GM23338 (cell line): ENCODE results near the gene EXOC4. TPM values are rescaled to one million over a fixed set of nuclear protein-coding genes. Genes with fewer than 3 reads are reported as not detected.

ENCODE experiments used
- ATAC-seq: fragments of 200-7000 bp; cut with Tn5 transposase; 3 replicates; pipeline ENCODE4 v1.9.1; 2020
- DNase-seq: peaks from one replicate; pipeline ENCODE4 v3.0.0-alpha.2; 2015; ENCODE audit warnings: low spot score
- H2AFZ ChIP-seq: fragments of 200-600 bp; sonication (generic); 2 replicates; pipeline ENCODE4 v1.8.0; 2016; ENCODE audit warnings: antibody characterized with exemption, mild to moderate bottlenecking, moderate library complexity
- H3F3A ChIP-seq: fragments of 200-600 bp; sonication (generic); replicated peaks from 2 replicates; pipeline ENCODE4 v1.8.0; 2017; ENCODE audit warnings: antibody characterized with exemption, mixed run types, low read depth
- H3K27ac ChIP-seq: fragments of 200-600 bp; sonication (generic); 2 replicates; pipeline ENCODE4 v1.6.1; 2016; ENCODE audit warnings: low read depth
- H3K27me3 ChIP-seq: fragments of 200-600 bp; sonication (generic); 2 replicates; pipeline ENCODE4 v1.8.0; 2016; ENCODE audit warnings: mild to moderate bottlenecking, mixed run types, moderate library complexity; ENCODE audit not compliant: insufficient read depth
- H3K36me3 ChIP-seq: fragments of 200-600 bp; sonication (generic); 2 replicates; pipeline ENCODE4 v1.8.0; 2016; ENCODE audit warnings: mild to moderate bottlenecking; ENCODE audit not compliant: insufficient read depth
- H3K4me1 ChIP-seq: fragments of 200-600 bp; sonication (generic); 2 replicates; pipeline ENCODE4 v1.8.0; 2016; ENCODE audit warnings: mild to moderate bottlenecking, moderate library complexity; ENCODE audit not compliant: insufficient read depth
- H3K4me2 ChIP-seq: fragments of 200-600 bp; sonication (generic); 2 replicates; pipeline ENCODE4 v1.7.1; 2017; ENCODE audit warnings: mixed run types
- H3K4me3 ChIP-seq: fragments of 200-600 bp; sonication (generic); 2 replicates; pipeline ENCODE4 v1.6.1; 2016; ENCODE audit warnings: mixed run types
- H3K79me2 ChIP-seq: fragments of 200-600 bp; sonication (generic); replicated peaks from 2 replicates; pipeline ENCODE4 v1.8.0; 2017; ENCODE audit warnings: mild to moderate bottlenecking; ENCODE audit not compliant: insufficient read depth
- H3K9me2 ChIP-seq: fragments of 200-600 bp; sonication (generic); 2 replicates; pipeline ENCODE4 v1.8.0; 2017; ENCODE audit not compliant: insufficient read depth
- H4K20me1 ChIP-seq: fragments of 200-600 bp; sonication (generic); replicated peaks from 2 replicates; pipeline ENCODE4 v1.8.0; 2017; ENCODE audit warnings: mild to moderate bottlenecking; ENCODE audit not compliant: insufficient read depth
- H3K27ac Mint-ChIP-seq: 2 replicates; pipeline ENCODE4 v1.8.0; 2020; ENCODE audit warnings: inconsistent platforms, mild to moderate bottlenecking, moderate library complexity, mixed read lengths
- H3K27me3 Mint-ChIP-seq: 3 replicates; pipeline ENCODE4 v1.8.0; 2022; ENCODE audit warnings: low read depth, mild to moderate bottlenecking, moderate library complexity, mixed read lengths, inconsistent platforms; ENCODE audit not compliant: insufficient read depth, poor library complexity
- H3K36me3 Mint-ChIP-seq: 3 replicates; pipeline ENCODE4 v1.8.0; 2021; ENCODE audit warnings: low read depth, mild to moderate bottlenecking, inconsistent platforms, moderate library complexity, mixed read lengths
- H3K4me1 Mint-ChIP-seq: 3 replicates; pipeline ENCODE4 v1.8.0; 2020; ENCODE audit warnings: mild to moderate bottlenecking, inconsistent platforms, mixed read lengths
- H3K4me3 Mint-ChIP-seq: 3 replicates; pipeline ENCODE4 v1.8.0; 2021; ENCODE audit warnings: moderate library complexity, mild to moderate bottlenecking, inconsistent platforms, mixed read lengths
- H3K9me3 Mint-ChIP-seq: 3 replicates; pipeline ENCODE4 v1.8.0; 2020; ENCODE audit warnings: moderate library complexity, mild to moderate bottlenecking, inconsistent platforms, mixed read lengths
- CREB1 ChIP-seq: fragments of 250-450 bp; sonication (Bioruptor Pico); IDR thresholded peaks from 2 replicates; pipeline ENCODE4 v1.5.0; 2020; ENCODE audit warnings: low read depth, mild to moderate bottlenecking, moderate library complexity
- ETS1 ChIP-seq: IDR thresholded peaks from 2 replicates; pipeline ENCODE4 v1.6.1; 2016; ENCODE audit warnings: antibody characterized with exemption
- EZH2 ChIP-seq: fragments of 200-600 bp; sonication (generic); IDR thresholded peaks from one replicate; pipeline ENCODE4 v1.8.0; 2017; ENCODE audit warnings: antibody characterized with exemption, mild to moderate bottlenecking, low read depth; ENCODE audit not compliant: unreplicated experiment
- EZH2phosphoT487 ChIP-seq: fragments of 200-600 bp; sonication (generic); IDR thresholded peaks from one replicate; pipeline ENCODE4 v1.8.1; 2018; ENCODE audit warnings: antibody characterized with exemption; ENCODE audit not compliant: unreplicated experiment
- NANOG ChIP-seq: IDR thresholded peaks from 2 replicates; pipeline ENCODE4 v1.6.1; 2016; ENCODE audit warnings: antibody characterized with exemption, borderline replicate concordance
- REST ChIP-seq: IDR thresholded peaks from one replicate; pipeline ENCODE4 v1.6.1; 2018; ENCODE audit warnings: antibody characterized with exemption; ENCODE audit not compliant: unreplicated experiment
- ZNF114 ChIP-seq: fragments of 250-450 bp; sonication (Bioruptor Pico); IDR thresholded peaks from 2 replicates; pipeline ENCODE4 v1.5.0; 2020; ENCODE audit warnings: mild to moderate bottlenecking, moderate library complexity
- ZNF331 ChIP-seq: fragments of 250-450 bp; sonication (Bioruptor Pico); IDR thresholded peaks from 2 replicates; pipeline ENCODE4 v1.5.0; 2020; ENCODE audit warnings: low read depth, mild to moderate bottlenecking, moderate library complexity
- ZNF462 ChIP-seq: fragments of 250-450 bp; sonication (Bioruptor Pico); IDR thresholded peaks from 2 replicates; pipeline ENCODE4 v1.5.0; 2020; ENCODE audit warnings: mild to moderate bottlenecking, moderate library complexity
- polyA plus RNA-seq: library from polyadenylated mRNA; unstranded; fragments of >200 nt; fragmentation: Nextera tagmentation; extraction: Ambion mirVana; gene quantifications from 2 replicates; pipeline ENCODE4 v1.2.1, GENCODE V29; 2016
- total RNA-seq: library from RNA; depleted of rRNA; stranded (reverse); fragments of >200 nt; shearing (Covaris generic); gene quantifications from 2 replicates; pipeline ENCODE4 v1.2.3, GENCODE V29; 2014
- TF ChIP-seq, protein P1 (sequence below), 2 experiments: fragments of 200-600 bp in 1 of 2; sonication (generic) in 1 of 2; conservative IDR thresholded peaks; 2 replicates each; pipeline versions ENCODE4 v1.5.1 to v1.6.1; 2016 to 2017; ENCODE audit warnings: antibody characterized with exemption in 2 of 2, low read depth in 2 of 2, mild to moderate bottlenecking in 2 of 2, moderate library complexity in 1 of 2

The EXOC4 gene
- total and polyA plus RNA-seq, 2 experiments from 2014 or later = 37.5 to 52.7 TPM

DNA sequence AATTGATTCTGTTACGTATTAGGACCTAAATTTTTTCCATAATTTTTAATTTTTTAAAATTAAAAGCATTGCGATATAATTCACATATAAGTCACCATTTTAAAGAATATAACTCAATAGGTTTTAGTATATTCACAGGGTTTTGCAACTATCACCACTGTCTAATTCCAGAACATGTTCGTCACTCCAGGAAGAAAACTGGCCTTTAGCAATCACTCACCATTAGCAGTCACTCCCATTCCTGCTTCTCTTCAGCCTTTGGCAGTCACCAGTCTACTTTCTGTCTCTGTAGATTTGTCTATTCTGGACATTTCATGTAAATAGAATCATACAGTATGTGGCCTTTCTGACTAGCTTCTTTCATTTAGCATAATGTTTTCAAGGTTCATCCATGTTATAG, 176.5 kb downstream of the EXOC4 start:
- H3K36me3 Mint-ChIP-seq = peaks cover 25% of the 10 kb centered on the region
- no peaks in the 10 kb centered on the region for H3K79me2 ChIP-seq
- no peak for ATAC-seq
- no peaks in the 10 kb centered on the region for H4K20me1 ChIP-seq
- H3K4me2 ChIP-seq = no peak overlapping the region
- no peak overlapping the region for H2AFZ ChIP-seq
- no peak overlapping the region for H3K4me3 ChIP-seq
- H3F3A ChIP-seq = no peaks in the 10 kb centered on the region
- no peaks in the 10 kb centered on the region for H3K36me3 ChIP-seq
- peaks cover 39% of the 10 kb centered on the region for H3K4me1 Mint-ChIP-seq
- H3K27me3 Mint-ChIP-seq = peaks cover 2% of the 10 kb centered on the region
- H3K4me3 Mint-ChIP-seq = no peak overlapping the region
- no peak for DNase-seq
- no peaks in the 10 kb centered on the region for H3K27me3 ChIP-seq
- no peak overlapping the region for H3K27ac Mint-ChIP-seq
- no peaks in the 10 kb centered on the region for H3K9me2 ChIP-seq
- H3K9me3 Mint-ChIP-seq = peaks cover 8% of the 10 kb centered on the region; the same call in 2 of the 3 replicates
- TF ChIP-seq ZNF462 (CRISPR knock-in tag) (no peak), ZNF114 (CRISPR knock-in tag) (no peak), EZH2phosphoT487 (no peak), EZH2 (no peak), ZNF331 (no peak), NANOG (no peak), CREB1 (CRISPR knock-in tag) (no peak), ETS1 (no peak), REST (no peak)
- TF ChIP-seq, protein P1, sequence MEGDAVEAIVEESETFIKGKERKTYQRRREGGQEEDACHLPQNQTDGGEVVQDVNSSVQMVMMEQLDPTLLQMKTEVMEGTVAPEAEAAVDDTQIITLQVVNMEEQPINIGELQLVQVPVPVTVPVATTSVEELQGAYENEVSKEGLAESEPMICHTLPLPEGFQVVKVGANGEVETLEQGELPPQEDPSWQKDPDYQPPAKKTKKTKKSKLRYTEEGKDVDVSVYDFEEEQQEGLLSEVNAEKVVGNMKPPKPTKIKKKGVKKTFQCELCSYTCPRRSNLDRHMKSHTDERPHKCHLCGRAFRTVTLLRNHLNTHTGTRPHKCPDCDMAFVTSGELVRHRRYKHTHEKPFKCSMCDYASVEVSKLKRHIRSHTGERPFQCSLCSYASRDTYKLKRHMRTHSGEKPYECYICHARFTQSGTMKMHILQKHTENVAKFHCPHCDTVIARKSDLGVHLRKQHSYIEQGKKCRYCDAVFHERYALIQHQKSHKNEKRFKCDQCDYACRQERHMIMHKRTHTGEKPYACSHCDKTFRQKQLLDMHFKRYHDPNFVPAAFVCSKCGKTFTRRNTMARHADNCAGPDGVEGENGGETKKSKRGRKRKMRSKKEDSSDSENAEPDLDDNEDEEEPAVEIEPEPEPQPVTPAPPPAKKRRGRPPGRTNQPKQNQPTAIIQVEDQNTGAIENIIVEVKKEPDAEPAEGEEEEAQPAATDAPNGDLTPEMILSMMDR (conservative IDR thresholded peaks at IDR 0.05; ENCODE audit: low read depth in 2 of 2) = no peak
- H3K4me1 ChIP-seq = peaks cover 36% of the 10 kb centered on the region
- no peak overlapping the region for H3K27ac ChIP-seq
